HTERT RPE-1 (cell line): Measurements from ENCODE around the gene VSIR.

Source experiments
- in situ Hi-C: fragments of 300-500 bp; cut with MboI; formaldehyde crosslinking; loops from 4 replicates; pipeline ENCODE4 v1.14.3; 2020; ENCODE audit warnings: low sequenced_read_pairs

Gene VSIR

GRCh38 chr10:71783917-71784678, 10.8 kb upstream of the VSIR start:
- in situ Hi-C loops, result no loop called here

- in situ Hi-C loops, result no loop called here
Observed at GRCh38 chr10:71782917-71783490, 9.7 kb upstream of the VSIR start.

DNA sequence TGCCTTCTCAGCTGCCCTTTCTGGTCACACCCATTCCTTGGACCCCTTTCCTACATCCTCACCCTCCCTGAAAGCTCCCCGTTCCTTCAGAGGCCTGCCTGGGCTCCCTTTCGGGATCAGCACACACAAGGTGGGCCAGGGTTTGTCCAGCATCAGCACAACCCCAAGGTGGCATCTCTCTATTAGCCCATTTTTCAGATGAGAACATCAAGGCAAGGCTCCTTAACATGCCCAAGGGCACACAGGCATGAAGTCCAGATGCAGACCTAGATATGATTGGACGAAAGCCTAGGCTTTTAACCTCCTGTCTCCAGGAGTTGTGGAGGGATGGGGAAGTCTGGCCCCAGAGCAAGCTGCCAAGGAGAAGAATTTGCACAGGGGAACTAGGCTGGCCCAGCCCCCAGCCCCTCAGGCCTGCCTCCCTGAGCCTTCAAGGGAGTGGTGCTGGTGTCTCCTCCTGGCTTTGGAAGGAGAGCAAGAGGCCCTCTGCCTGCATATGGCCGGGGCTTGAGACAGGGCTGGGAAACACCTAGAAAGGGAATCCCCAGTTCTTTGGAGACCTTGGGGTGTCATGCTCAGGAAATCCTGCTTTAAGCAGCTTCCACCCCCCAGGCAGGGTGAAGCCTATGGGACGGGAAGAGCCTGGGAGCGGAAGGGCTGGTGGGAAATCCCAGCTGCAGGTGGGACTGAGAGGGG, 9.0 kb upstream of the VSIR start:
- in situ Hi-C loops, result no loop called here

- in situ Hi-C loops, result no loop called here
Observed at GRCh38 chr10:71780719-71781118, 7.4 kb upstream of the VSIR start.

GRCh38 chr10:71780156-71780555, 6.8 kb upstream of the VSIR start:
- in situ Hi-C loops, result no loop called here

DNA sequence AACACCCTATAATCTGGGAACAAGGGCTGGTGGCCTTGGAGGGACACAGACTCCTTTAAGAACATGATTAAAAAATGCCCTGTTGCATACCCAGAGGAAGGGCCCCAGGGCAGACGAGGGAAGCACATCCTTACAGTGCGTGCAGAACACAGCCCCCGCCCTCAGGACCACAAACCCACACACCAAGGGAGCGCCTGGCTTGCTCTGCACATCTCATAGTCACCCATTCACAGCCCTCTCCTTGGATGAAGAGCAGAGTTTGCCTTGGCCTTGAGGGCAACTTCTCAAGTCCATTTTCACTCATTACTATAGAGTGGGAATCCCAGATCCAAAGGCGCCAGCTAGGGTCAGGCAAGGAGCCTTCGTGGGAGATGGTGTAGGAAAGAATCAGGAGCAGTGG, 6.3 kb upstream of the VSIR start:
- in situ Hi-C loops, result no loop called here

DNA sequence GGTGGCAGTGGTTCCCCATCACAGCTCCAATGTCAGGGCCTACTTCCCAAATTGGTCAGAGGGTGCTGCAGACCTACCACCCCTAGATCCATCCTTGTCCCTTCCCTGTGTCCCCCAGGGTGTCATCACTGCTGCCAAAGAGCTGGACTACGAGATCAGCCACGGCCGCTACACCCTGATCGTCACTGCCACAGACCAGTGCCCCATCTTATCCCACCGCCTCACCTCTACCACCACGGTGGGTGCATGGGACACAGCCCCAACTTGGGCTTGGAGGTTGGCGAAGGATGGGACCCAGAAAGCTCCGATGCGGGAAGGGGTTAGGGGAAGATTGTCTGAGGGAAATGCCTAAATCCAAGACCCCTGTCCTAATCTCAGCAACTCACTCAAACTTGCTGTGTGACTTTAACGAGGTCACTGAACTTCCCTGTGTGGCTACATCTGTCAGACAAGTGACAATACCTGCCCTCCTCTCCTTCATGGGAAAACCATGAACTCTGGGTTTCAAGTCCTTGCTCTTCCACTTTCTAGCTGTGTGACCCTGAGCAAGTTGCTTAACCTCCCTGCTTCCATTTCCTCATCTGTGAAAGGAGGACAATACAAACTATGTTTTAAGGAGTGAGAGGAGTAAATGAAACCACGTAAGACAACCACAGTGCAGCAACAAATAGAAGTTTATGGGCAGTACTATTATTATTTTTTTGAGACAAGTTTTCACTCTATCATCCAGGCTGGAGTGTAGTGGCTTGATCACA, 4.9 kb upstream of the VSIR start:
- in situ Hi-C loops, result no loop called here

DNA sequence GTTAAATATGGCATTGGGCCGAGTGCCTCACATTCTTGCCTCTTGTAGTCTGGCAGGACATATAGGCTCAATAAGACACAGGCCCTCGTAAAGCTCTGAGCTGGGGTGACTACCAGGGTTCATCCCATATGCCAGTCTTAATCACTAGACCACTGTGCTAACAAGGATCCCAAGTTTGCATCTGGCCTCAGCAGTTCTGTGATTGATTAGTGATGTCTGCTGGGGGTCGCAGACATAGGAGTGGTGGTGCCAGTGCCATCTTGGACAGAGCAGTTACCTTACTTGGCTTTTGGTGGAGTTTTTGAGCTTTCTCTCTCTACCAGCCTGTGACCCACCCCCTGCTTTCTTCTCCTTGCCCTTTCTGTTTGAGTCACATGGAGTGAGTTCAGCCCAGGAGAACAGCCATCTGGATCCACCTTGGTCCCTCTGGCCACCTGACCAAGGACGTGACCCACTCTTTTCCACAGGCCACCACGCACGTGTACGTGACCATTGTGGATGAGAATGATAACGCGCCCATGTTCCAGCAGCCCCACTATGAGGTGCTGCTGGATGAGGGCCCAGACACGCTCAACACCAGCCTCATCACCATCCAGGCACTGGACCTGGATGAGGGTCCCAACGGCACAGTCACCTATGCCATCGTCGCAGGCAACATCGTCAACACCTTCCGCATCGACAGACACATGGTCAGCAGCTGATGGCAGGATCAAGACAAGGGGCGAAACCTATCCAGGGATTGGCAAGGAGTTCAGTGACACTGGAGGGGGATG, 4.1 kb upstream of the VSIR start:
- in situ Hi-C loops, result no loop called here

- in situ Hi-C loops, result no loop called here
Observed at GRCh38 chr10:71776481-71776925, 3.2 kb upstream of the VSIR start.

DNA sequence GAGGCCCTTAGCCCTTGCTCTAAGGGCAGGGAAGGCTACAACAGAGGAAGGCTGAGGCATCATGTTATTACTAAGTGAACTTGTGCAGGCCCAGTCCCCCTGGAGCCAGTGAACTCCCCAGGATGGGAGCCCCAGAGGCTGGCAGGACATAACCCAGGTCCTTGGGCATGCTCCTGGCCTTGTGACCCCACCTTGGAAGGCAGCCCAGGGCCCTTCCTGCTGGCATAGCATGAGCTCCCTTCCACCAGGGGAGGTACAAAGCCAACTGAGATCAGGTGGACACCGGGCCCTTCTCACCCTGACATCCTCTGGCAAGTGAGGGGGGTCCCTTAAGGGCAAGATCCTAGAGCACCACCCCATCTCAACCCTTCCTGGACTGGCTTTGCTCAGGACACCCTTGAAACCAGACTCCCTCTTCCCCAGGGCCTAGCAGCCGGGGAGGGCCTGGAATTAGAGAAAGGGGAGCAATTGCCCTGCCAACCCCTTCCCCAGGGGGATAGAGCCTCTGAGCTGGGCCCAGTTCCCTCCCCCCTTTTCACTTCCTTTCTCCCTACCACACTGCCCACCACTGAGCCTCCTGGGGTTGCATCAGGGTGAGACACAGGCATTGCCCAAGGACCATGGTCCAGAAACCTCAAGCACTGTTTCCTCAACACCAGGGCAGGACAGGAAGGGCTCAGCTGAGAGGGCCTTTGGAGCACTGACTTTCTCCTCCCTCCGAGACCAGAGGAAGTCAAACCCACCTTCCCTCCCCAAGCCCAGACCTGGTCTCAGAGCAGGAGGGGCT, 1.8 kb upstream of the VSIR start:
- in situ Hi-C loops, result no loop called here

- in situ Hi-C loops, result no loop called here
Observed at GRCh38 chr10:71772832-71773220, 494 bp downstream of the VSIR start.

GRCh38 chr10:71771821-71772617, 1.3 kb downstream of the VSIR start:
- in situ Hi-C loops, result no loop called here

DNA sequence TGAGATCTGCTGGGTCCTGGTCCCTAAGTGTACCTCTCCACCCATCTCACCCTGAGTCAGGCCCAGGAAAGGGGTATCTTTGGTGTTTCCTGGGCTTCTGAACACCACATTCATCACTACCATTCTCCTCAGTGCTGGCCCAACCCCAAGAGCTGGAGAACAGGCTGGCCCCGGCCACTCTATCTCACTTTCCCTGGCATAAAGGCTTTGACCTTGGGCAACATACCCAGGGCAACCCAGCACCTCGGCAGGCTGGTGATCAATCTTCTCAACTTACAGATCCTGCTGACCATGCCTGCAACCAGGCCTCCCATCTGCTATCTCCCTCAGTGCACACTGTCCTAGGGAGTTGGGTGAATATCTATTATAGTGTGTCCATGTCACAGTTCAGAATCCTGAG, 2.1 kb downstream of the VSIR start:
- in situ Hi-C loops, result no loop called here

- in situ Hi-C loops, result no loop called here
Observed at GRCh38 chr10:71770789-71771188, 2.5 kb downstream of the VSIR start.

DNA sequence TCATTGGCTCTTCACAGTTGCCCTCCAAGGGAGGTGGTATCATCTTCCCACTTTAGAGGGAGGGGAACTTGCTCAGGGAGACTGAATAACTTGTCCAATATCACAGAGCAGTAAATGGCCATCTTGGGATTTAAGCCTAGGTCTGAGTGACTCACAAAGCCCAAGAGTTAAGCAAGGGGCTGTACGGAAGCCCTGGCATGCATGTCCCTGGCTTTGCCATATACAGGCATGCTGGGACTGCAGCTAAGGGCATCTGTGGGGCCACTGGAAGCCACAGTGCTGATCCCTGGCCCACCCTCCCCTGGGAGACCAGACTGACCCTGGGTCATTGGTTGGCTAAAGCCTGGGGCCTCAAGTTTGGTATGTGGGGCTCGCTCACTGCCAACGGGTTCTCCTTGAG, 3.1 kb downstream of the VSIR start:
- in situ Hi-C loops, result no loop called here

- in situ Hi-C loops, result no loop called here
Observed at GRCh38 chr10:71769279-71769823, 4.0 kb downstream of the VSIR start.

GRCh38 chr10:71767420-71768035, 5.8 kb downstream of the VSIR start:
- in situ Hi-C loops, result no loop called here

GRCh38 chr10:71766717-71767419, 6.5 kb downstream of the VSIR start:
- in situ Hi-C loops, result no loop called here
